ENCODE measurements around the gene FAM221A. TPM values are rescaled to one million over a fixed set of nuclear protein-coding genes. Genes with fewer than 3 reads are reported as not detected.

FAM221A gene
- total and polyA plus RNA-seq, 9 of the 15 experiments (the other 6 are each of a cell fraction or from before 2014, with no cell fraction given), result not detected

DNA sequence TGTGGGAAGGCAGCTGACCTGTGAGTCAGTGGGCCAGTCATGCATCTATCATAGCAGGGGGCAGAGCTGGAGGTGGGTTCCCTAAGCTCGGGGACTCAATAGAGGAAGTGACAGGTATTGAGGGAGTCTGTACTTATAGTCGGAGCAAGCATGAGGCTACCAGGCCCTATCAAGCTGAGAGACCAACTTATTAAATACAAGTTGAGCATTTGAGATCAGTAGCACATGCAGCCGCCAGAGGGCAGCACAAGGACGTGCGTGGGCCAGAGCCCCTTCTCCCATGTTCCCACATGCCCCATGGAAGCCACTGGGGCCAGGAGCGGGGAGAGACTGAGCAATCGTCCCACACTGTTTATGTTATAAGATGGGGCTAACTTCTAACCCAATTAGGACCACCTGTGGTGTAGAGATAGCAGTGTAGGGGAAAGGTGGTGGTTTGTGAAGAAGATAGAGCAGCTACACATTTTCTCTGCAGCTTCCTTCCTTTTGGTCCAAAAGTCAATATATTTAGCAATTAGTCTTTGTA lies 17.0 kb downstream of the FAM221A start (continued):
- TF ChIP-seq E4F1 (CRISPR knock-in tag; IDR thresholded peaks at IDR 0.05; ENCODE audit: borderline replicate concordance) (no peak), KDM1A (IDR thresholded peaks at IDR 0.05) (no peak), CBFA2T3 (IDR thresholded peaks at IDR 0.05) (peak; percentile 59; the same call in 1 of the 2 replicates), ZNF57 (CRISPR knock-in tag; IDR thresholded peaks at IDR 0.05) (no peak), LEF1 (IDR thresholded peaks at IDR 0.05) (no peak), SREBF1 (IDR thresholded peaks at IDR 0.05; ENCODE audit: borderline replicate concordance, low read depth, low read length) (no peak), ILF3 (IDR thresholded peaks at IDR 0.05; ENCODE audit: borderline replicate concordance) (no peak), MTF1 (CRISPR knock-in tag; IDR thresholded peaks at IDR 0.05; ENCODE audit: borderline replicate concordance) (no peak), NEUROD1 (IDR thresholded peaks at IDR 0.05; ENCODE audit: borderline replicate concordance, low read depth, low read length, partially characterized antibody) (no peak), ILK (tag; IDR thresholded peaks at IDR 0.05; ENCODE audit: borderline replicate concordance, low read depth) (no peak), GMEB1 (CRISPR knock-in tag; IDR thresholded peaks at IDR 0.05) (no peak), MBD2 (IDR thresholded peaks at IDR 0.05; ENCODE audit: borderline replicate concordance, low read depth) (no peak), SETDB1 (IDR thresholded peaks at IDR 0.05; ENCODE audit: low read length) (no peak), TEAD4 (IDR thresholded peaks at IDR 0.05; ENCODE audit: low read length) (peak; percentile 53; the same call in 1 of the 2 replicates), TEAD4 (CRISPR knock-in tag; IDR thresholded peaks at IDR 0.05; ENCODE audit: borderline replicate concordance) (no peak), POLR2AphosphoS2 (IDR thresholded peaks at IDR 0.05; ENCODE audit: low read length) (no peak), NFE2 (IDR thresholded peaks at IDR 0.05; ENCODE audit: low read depth) (no peak), L3MBTL2 (IDR thresholded peaks at IDR 0.05) (0 out of 2 replicates have a peak, but pooled peaks have one; percentile 32), TGIF2 (CRISPR knock-in tag; IDR thresholded peaks at IDR 0.05) (no peak), HNRNPH1 (optimal IDR thresholded peaks at IDR 0.05; ENCODE audit: low read depth, low read length) (no peak), ARNT (IDR thresholded peaks at IDR 0.05) (no peak), USF1 (CRISPR knock-in tag; IDR thresholded peaks at IDR 0.05) (no peak), YY1 (IDR thresholded peaks at IDR 0.05; ENCODE audit: borderline replicate concordance in 1 of 3, control insufficient read depth in 1 of 3, extremely low read depth in 1 of 3, insufficient read depth in 3 of 3, insufficient read length in 1 of 3, insufficient replicate concordance in 2 of 3, low read depth in 1 of 3, low read length in 2 of 3) (peak in 1 of 3 experiments; percentile 27), TAF15 (IDR thresholded peaks at IDR 0.05; ENCODE audit: low read depth, low read length) (no peak), ETV5 (CRISPR knock-in tag; IDR thresholded peaks at IDR 0.05; ENCODE audit: low read depth) (no peak)

Measured in K562 (cell line).